CD4-positive, alpha-beta memory T cell (primary cell): ENCODE data around the gene PLSCR1. TPM values are rescaled to one million over a fixed set of nuclear protein-coding genes. Genes with fewer than 3 reads are reported as not detected.

Experiments
- CTCF ChIA-PET: fragments of 350-600 bp; sonication (Branson Sonifier 250); formaldehyde crosslinking; loops from one replicate; lab custom pipeline; 2021; ENCODE audit warnings: inconsistent platforms; ENCODE audit not compliant: partially characterized antibody; lab: Charles Lee
- POLR2A ChIA-PET: fragments of 350-600 bp; sonication (Branson Sonifier 250); formaldehyde crosslinking; loops from one replicate; lab custom pipeline; 2021; ENCODE audit not compliant: partially characterized antibody; lab: Charles Lee
- DNase-seq, 5 donors: peaks; one replicate each; pipeline versions ENCODE4 v3.0.0 to v3.0.0-alpha.2; 2020 to 2022; ENCODE audit warnings: mixed read lengths in 1 of 5
- H3K27ac ChIP-seq: one replicate; pipeline ENCODE4 v1.7.0; 2013; ENCODE audit warnings: low read depth, low read length
- H3K27me3 ChIP-seq: 2 replicates; pipeline ENCODE4 v1.7.0; 2013; ENCODE audit warnings: mild to moderate bottlenecking, low read length, moderate library complexity; ENCODE audit not compliant: insufficient read depth
- H3K36me3 ChIP-seq: 2 replicates; pipeline ENCODE4 v1.7.0; 2013; ENCODE audit warnings: mild to moderate bottlenecking, low read length, moderate library complexity; ENCODE audit not compliant: insufficient read depth
- H3K4me1 ChIP-seq: 2 replicates; pipeline ENCODE4 v1.7.0; 2013; ENCODE audit warnings: mild to moderate bottlenecking, low read length, moderate library complexity; ENCODE audit not compliant: insufficient read depth
- H3K4me3 ChIP-seq, 2 donors: one replicate each; pipeline ENCODE4 v1.7.0; 2013; ENCODE audit warnings: low read length in 2 of 2, mild to moderate bottlenecking in 1 of 2
- H3K9me3 ChIP-seq, 2 donors: one replicate each; pipeline ENCODE4 v1.7.0; 2013; ENCODE audit warnings: low read length in 2 of 2, control low read depth in 1 of 2; ENCODE audit not compliant: control insufficient read depth in 1 of 2
- H3K27ac Mint-ChIP-seq, 7 donors: one replicate each; pipeline ENCODE4 v1.8.0; 2020 to 2021; ENCODE audit warnings: mixed read lengths in 7 of 7, mild to moderate bottlenecking in 6 of 7, inconsistent platforms in 3 of 7, moderate library complexity in 3 of 7
- H3K27me3 Mint-ChIP-seq, 2 donors: one replicate each; pipeline ENCODE4 v1.8.0; 2020 to 2021; ENCODE audit warnings: mixed read lengths in 2 of 2
- H3K36me3 Mint-ChIP-seq, 2 donors: one replicate each; pipeline ENCODE4 v1.8.0; 2020 to 2021; ENCODE audit warnings: mixed read lengths in 2 of 2, inconsistent platforms in 1 of 2, mild to moderate bottlenecking in 1 of 2
- H3K4me1 Mint-ChIP-seq, 4 donors: one replicate each; pipeline ENCODE4 v1.8.0; 2020 to 2021; ENCODE audit warnings: mixed read lengths in 4 of 4, mild to moderate bottlenecking in 1 of 4
- H3K4me3 Mint-ChIP-seq, 8 donors: one replicate each; pipeline ENCODE4 v1.8.0; 2020 to 2021; ENCODE audit warnings: mixed read lengths in 8 of 8, mild to moderate bottlenecking in 7 of 8, moderate library complexity in 6 of 8, inconsistent platforms in 3 of 8
- H3K9me3 Mint-ChIP-seq, 8 donors: one replicate each; pipeline ENCODE4 v1.8.0; 2020 to 2021; ENCODE audit warnings: mixed read lengths in 8 of 8, mild to moderate bottlenecking in 5 of 8, inconsistent platforms in 3 of 8, moderate library complexity in 1 of 8
- intact Hi-C: fragments of 100-400 bp; cut with micrococcal nuclease; formaldehyde crosslinking; loops from one replicate; pipeline ENCODE4 v1.15.1; 2023
- polyA plus RNA-seq, 2 donors: library from polyadenylated mRNA; unstranded; fragments of 300-500 nt; fragmentation: Illumina TruSeq; gene quantifications; one replicate each; pipeline ENCODE4 v1.2.3, GENCODE V29; 2021
- total RNA-seq, 2 experiments: library from RNA; stranded (reverse); gene quantifications; one replicate each; pipeline ENCODE4 v1.2.3, GENCODE V29; 2021

Gene PLSCR1
- total and polyA plus RNA-seq, 4 experiments from 2014 or later = 24.9 to 34.2 (median 24.9) TPM

GRCh38 chr3:146469150-146470017 lies 75.0 kb downstream of the PLSCR1 start, which contains the start of gene PLSCR2:
TSS of gene PLSCR2 (minus strand) at chr3:146469561. CDS start at chr3:146459904, 9,657 bp downstream.
- intact Hi-C loops = loop anchor here (2.0 kb wide), 1 partner anchor 75 kb away; the partner anchor contains the start of gene PLSCR1
- ChIA-PET CTCF (interaction anchor here (0.9 kb wide), 1 partner anchor 74 kb away, joined by 3 read pairs; no protein-coding TSS in a partner anchor), POLR2A (interaction anchor here (0.7 to 1.5 kb wide), 6 partner anchors 28 to 75 kb away, joined by 3 to 4 read pairs (median 3); partner anchors contain the start of gene PLSCR1)

GRCh38 chr3:146468671-146469149 lies 75.7 kb downstream of the PLSCR1 start:
- H3K4me3 ChIP-seq = peak overlapping the region; percentile 60 to 75
- CTCF ChIA-PET = interaction anchor here (0.7 kb wide), 1 partner anchor 8 kb away, joined by 3 read pairs; no protein-coding TSS in a partner anchor
- DNase-seq = no peak
- Mint-ChIP-seq H3K27me3 (no peaks in the 10 kb centered on the region), H3K4me1 (peaks cover 0 to 14% (median 6%) of the 10 kb centered on the region in 4 donors), H3K4me3 (peak overlapping the region; percentile 82 to 86 (median 84)), H3K27ac (peak overlapping the region in 6 of 7 donors; percentile 25 to 85 (median 60)), H3K9me3 (no peaks in the 10 kb centered on the region), H3K36me3 (no peaks in the 10 kb centered on the region)
- H3K4me1 ChIP-seq = peaks cover 13% of the 10 kb centered on the region
- intact Hi-C loops = loop anchor here (2.0 kb wide), 1 partner anchor 76 kb away; the partner anchor contains the start of gene PLSCR1
- no peaks in the 10 kb centered on the region for H3K9me3 ChIP-seq
- H3K36me3 ChIP-seq = no peaks in the 10 kb centered on the region
- POLR2A ChIA-PET = interaction anchor here (1.0 to 1.5 kb wide), 3 partner anchors 71 to 76 kb away, joined by 3 to 4 read pairs (median 4); partner anchors contain the start of gene PLSCR1
- peak overlapping the region; percentile 33 for H3K27ac ChIP-seq
- no peaks in the 10 kb centered on the region for H3K27me3 ChIP-seq

More at GRCh38 chr3:146469150-146470017, 75.0 kb downstream of the PLSCR1 start, which contains the start of gene PLSCR2:
- Histone ChIP-seq H3K27ac (peak within 1 kb of the TSS; percentile 33), H3K9me3 (no peaks in the 10 kb centered on the region), H3K27me3 (no peaks in the 10 kb centered on the region), H3K36me3 (no peaks in the 10 kb centered on the region), H3K4me1 (peaks cover 13% of the 10 kb centered on the region), H3K4me3 (peak within 1 kb of the TSS; percentile 60 to 75)
- Mint-ChIP-seq H3K27me3 (peaks cover 0 to 4% of the 10 kb centered on the region in 2 donors), H3K27ac (peak within 1 kb of the TSS; percentile 54 to 85 (median 76)), H3K9me3 (no peaks in the 10 kb centered on the region), H3K36me3 (no peaks in the 10 kb centered on the region), H3K4me3 (peak within 1 kb of the TSS; percentile 82 to 86 (median 84)), H3K4me1 (peaks cover 0 to 14% (median 6%) of the 10 kb centered on the region in 4 donors)
- DNase-seq = peak; percentile 70 to 76 (median 71)

- Mint-ChIP-seq H3K27me3 (no peaks in the 10 kb centered on the region), H3K4me1 (peaks cover 0 to 14% (median 6%) of the 10 kb centered on the region in 4 donors), H3K36me3 (no peaks in the 10 kb centered on the region), H3K9me3 (no peaks in the 10 kb centered on the region), H3K4me3 (peak overlapping the region in 4 of 8 donors; percentile 3 to 85 (median 72)), H3K27ac (peak overlapping the region in 5 of 7 donors; percentile 20 to 66 (median 25))
- no peak for DNase-seq
- CTCF ChIA-PET = interaction anchor here (0.7 kb wide), 1 partner anchor 9 kb away, joined by 3 read pairs; no protein-coding TSS in a partner anchor
- Histone ChIP-seq H3K4me1 (peaks cover 13% of the 10 kb centered on the region), H3K9me3 (no peaks in the 10 kb centered on the region), H3K27ac (no peak overlapping the region), H3K27me3 (no peaks in the 10 kb centered on the region), H3K4me3 (no peak overlapping the region), H3K36me3 (no peaks in the 10 kb centered on the region)
- intact Hi-C loops = loop anchor here (2.0 kb wide), 1 partner anchor 77 kb away; the partner anchor contains the start of gene PLSCR1
- POLR2A ChIA-PET = interaction anchor here (1.2 kb wide), 1 partner anchor 76 kb away, joined by 4 read pairs; the partner anchor contains the start of gene PLSCR1
These were observed 76.2 kb downstream of the PLSCR1 start for GRCh38 chr3:146468234-146468633.

DNA sequence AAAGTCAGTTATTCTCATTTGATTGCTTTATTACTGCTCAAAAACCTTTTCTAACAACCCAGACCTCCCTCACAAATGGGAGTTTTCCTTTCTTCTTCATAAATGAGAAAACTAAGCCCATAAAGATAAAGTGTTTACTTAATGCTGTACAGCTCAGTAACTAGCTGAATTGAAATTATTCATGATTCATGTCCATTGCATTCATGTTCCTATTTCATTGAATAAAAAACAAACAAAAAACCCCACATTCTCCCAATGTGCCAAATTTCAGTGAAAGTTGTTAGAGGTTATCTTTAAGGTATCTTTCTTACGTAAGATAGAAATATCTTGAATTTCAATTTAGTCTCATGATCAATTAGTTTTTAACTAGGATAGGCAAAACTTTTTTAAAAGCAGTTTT lies 77.8 kb downstream of the PLSCR1 start:
- Mint-ChIP-seq H3K36me3 (no peaks in the 10 kb centered on the region), H3K27me3 (no peaks in the 10 kb centered on the region), H3K9me3 (no peaks in the 10 kb centered on the region), H3K4me1 (peaks cover 0 to 14% (median 6%) of the 10 kb centered on the region in 4 donors), H3K27ac (no peak overlapping the region), H3K4me3 (no peak overlapping the region)
- Histone ChIP-seq H3K27me3 (no peaks in the 10 kb centered on the region), H3K4me1 (peaks cover 13% of the 10 kb centered on the region), H3K9me3 (no peaks in the 10 kb centered on the region), H3K4me3 (no peak overlapping the region), H3K27ac (no peak overlapping the region), H3K36me3 (no peaks in the 10 kb centered on the region)
- DNase-seq = no peak
- ChIA-PET POLR2A (no interaction called here), CTCF (no interaction called here)
- intact Hi-C loops = no loop called here

DNA sequence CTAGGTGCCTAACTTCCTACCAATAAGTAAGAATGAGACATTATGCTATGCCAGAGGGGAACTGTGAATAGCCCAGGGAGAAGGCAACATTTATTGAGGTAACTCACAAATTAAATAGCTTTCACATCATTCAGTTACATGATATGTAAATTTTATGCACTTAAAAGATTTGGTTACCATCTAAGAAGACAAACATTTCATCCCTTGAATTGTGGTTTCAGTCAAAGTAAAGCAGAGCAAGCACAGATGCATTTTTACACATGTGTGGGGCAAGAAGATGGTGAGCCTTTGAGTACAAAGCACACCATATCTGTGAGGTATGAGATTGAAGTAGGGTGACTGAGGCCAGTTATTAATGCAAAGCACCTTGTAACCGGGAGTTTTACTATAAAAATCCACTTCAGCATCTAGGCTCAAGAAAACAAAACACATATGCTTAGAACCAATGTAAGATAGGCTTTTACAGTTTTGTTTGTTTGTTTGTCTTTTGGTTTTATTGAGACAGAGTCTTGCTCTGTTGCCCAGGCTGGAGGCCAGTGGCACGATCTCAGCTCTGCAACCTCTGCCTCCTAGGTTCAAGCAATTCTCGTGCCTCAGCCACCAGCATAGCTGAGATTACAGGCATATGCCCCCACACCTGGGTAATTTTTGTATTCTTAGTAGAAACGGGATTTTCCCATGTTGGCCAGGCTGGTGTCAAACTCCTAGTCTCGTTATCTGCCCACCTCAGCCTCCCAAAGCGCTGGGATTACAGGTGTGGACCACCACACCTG lies 78.5 kb downstream of the PLSCR1 start:
- DNase-seq = no peak
- H3K9me3 Mint-ChIP-seq = no peaks in the 10 kb centered on the region
- Histone ChIP-seq H3K36me3 (no peaks in the 10 kb centered on the region), H3K27me3 (no peaks in the 10 kb centered on the region), H3K4me3 (no peak overlapping the region), H3K9me3 (no peaks in the 10 kb centered on the region), H3K4me1 (peaks cover 13% of the 10 kb centered on the region), H3K27ac (no peak overlapping the region)
- no peaks in the 10 kb centered on the region for H3K27me3 Mint-ChIP-seq
- intact Hi-C loops = no loop called here
- H3K4me1 Mint-ChIP-seq = peaks cover 0 to 14% (median 6%) of the 10 kb centered on the region in 4 donors
- POLR2A ChIA-PET = no interaction called here
- no peak overlapping the region for H3K27ac Mint-ChIP-seq
- CTCF ChIA-PET = no interaction called here
- H3K4me3 Mint-ChIP-seq = no peak overlapping the region
- no peaks in the 10 kb centered on the region for H3K36me3 Mint-ChIP-seq
